ENCODE data around the gene VPS26B.
"Not testable (repeated sequence)": the region's sequence is repeated elsewhere in the genome, so short reads cannot be mapped to it uniquely, and the experiment has no call there.

VPS26B gene

DNA sequence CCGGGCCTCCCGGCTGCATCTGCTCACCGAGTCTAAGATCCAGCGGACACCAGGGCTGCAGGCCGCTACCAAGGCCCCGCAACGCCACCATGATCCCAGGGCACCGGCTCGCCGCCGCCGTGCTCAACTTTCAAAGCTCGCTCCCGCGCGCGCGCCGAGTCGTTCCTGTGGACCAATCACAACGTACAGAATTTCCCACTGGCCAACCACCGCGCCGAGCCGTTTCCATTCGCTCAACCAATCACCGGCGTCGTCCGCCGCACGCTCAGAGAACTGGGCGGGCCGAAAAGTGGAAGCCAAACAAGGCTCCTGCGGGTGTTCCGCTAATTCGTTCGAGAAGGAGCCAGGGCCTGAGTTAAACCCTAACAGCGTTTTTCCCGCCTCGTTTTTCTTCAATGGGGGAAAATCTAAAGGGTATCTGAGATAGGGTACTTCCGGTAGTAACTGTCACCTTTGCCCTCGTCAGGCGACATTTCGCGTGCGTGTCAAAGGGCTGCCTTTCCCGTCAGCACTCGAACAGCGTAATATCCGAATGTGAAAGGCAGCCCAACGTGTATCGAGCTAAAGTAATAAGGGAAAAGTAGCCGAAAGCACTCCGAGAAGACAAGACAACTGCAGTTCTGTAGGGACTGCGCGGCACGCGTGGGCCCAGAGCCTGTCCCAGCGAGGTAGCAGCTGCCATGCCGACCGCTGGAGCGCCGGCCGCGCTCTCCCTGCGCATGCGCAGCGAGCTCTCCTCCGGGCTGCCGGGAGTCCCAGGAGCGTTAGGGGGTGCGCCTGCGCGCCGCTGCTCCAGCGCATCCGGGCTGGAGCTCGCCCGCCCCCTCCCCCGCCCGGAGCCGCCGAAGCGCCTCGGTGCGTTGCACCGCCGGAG, at the start of gene VPS26B, which contains the start of gene NCAPD3:
TSS of gene VPS26B (plus strand) at position 836 of the 874 bp plus-strand sequence. CDS start 452 bp downstream, outside the sequence.
TSS of gene NCAPD3 (minus strand) at position 132 of the 874 bp plus-strand sequence. CDS start at position 91, 41 bp downstream.
- H3K9me3 ChIP-seq (ENCODE audit: control insufficient read depth, low read length) = no peaks in the 10 kb centered on the region
- no peak for TF ChIP-seq CTCF (IDR thresholded peaks at IDR 0.05)
- no peaks in the 10 kb centered on the region for H3K36me3 ChIP-seq (ENCODE audit: control insufficient read depth, insufficient read depth, low read length)
- H3K9ac ChIP-seq = peak within 1 kb of the TSS; percentile 53
- H3K4me1 ChIP-seq = peaks cover 3% of the 10 kb centered on the region
- H3K4me3 ChIP-seq (ENCODE audit: low read depth, low read length) = peak within 1 kb of the TSS; percentile 83
- H3K79me2 ChIP-seq = peaks cover 34% of the 10 kb centered on the region
- peak within 1 kb of the TSS; percentile 98 for H3K4me2 ChIP-seq (ENCODE audit: low read length)
- H3K27ac ChIP-seq = peak within 1 kb of the TSS; percentile 95
- no peaks in the 10 kb centered on the region for H3K27me3 ChIP-seq (ENCODE audit: control insufficient read depth, insufficient read depth, low read length)
- H2AFZ ChIP-seq = peak within 1 kb of the TSS; percentile 95

DNA sequence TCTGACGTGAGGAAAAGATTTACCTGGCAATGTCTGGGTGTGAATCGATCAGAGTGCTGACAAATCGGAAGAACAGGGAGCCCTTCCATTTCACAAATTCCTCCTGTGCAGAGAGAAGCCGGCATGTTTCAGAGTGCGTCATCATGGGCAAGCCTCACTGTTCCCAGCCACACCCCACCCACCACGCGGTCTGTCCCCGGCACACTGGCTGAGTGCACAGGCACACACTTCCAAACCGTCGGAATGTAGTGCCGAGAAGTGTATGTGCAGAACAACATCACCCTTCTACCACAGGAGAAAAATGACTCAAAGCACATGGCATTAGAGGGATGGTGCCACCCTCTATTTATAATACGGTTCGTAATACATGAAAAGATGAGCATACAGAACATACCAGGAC, 48.2 kb upstream of the VPS26B start:
- Histone ChIP-seq H2AFZ (no peak overlapping the region), H3K27me3 (ENCODE audit: control insufficient read depth, insufficient read depth, low read length) (no peaks in the 10 kb centered on the region), H3K4me2 (ENCODE audit: low read length) (no peak overlapping the region), H3K9me3 (ENCODE audit: control insufficient read depth, low read length) (no peaks in the 10 kb centered on the region), H3K4me3 (ENCODE audit: low read depth, low read length) (no peak overlapping the region), H3K27ac (no peak overlapping the region), H3K36me3 (ENCODE audit: control insufficient read depth, insufficient read depth, low read length) (no peaks in the 10 kb centered on the region), H3K4me1 (no peaks in the 10 kb centered on the region), H3K79me2 (no peaks in the 10 kb centered on the region), H3K9ac (no peak overlapping the region)
- TF ChIP-seq CTCF (IDR thresholded peaks at IDR 0.05) = no peak

- Histone ChIP-seq H3K9me3 (ENCODE audit: control insufficient read depth, low read length) (no peaks in the 10 kb centered on the region), H3K36me3 (ENCODE audit: control insufficient read depth, insufficient read depth, low read length) (no peaks in the 10 kb centered on the region), H3K9ac (no peak overlapping the region), H3K27ac (no peak overlapping the region), H3K4me1 (no peaks in the 10 kb centered on the region), H3K4me3 (ENCODE audit: low read depth, low read length) (no peak overlapping the region), H3K79me2 (no peaks in the 10 kb centered on the region), H3K4me2 (ENCODE audit: low read length) (no peak overlapping the region), H2AFZ (no peak overlapping the region), H3K27me3 (ENCODE audit: control insufficient read depth, insufficient read depth, low read length) (no peaks in the 10 kb centered on the region)
- no peak for TF ChIP-seq CTCF (IDR thresholded peaks at IDR 0.05)
These were observed 46.3 kb upstream of the VPS26B start for GRCh38 chr11:134178032-134178674.

DNA sequence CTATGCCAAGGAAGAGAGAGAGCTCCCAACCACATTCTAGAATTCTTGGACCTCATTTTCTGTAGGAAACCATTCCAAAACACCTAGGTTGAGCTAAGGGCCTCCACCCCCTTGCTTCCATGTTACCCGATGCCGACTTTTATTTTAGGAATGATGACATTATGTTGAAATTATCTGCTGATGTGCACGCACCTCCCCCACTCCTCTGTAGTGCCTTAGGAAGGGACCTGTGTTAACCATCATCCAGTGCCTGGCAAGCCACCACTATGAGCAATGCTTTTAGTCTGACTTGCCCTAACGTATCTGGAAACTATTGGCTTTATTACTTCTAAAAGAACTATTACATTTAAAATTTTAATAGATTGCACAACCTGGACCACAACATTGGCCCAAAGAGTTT, 42.8 kb upstream of the VPS26B start:
- no peak overlapping the region for H2AFZ ChIP-seq

DNA sequence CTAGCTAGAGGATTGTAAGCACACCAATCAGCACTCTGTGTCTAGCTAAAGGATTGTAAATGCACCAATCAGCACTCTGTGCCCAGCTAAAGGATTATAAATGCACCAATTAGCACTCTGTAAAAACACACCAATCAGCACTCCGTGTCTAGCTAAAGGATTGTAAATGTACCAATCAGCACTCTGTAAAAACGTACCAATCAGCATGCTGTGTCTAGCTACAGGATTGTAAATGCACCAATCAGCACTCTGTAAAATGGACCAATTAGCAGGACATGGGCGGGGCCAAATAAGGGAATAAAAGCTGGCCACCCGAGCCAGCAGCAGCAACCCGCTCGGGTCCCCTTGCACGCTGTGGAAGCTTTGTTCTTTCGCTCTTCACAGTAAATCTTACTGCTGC, 36.4 kb upstream of the VPS26B start:
- H3K9me3 ChIP-seq (ENCODE audit: control insufficient read depth, low read length); H3K27me3 ChIP-seq (ENCODE audit: control insufficient read depth, insufficient read depth, low read length); H3K27ac ChIP-seq; H3K9ac ChIP-seq; H2AFZ ChIP-seq; H3K36me3 ChIP-seq (ENCODE audit: control insufficient read depth, insufficient read depth, low read length); H3K4me2 ChIP-seq (ENCODE audit: low read length); H3K79me2 ChIP-seq; H3K4me1 ChIP-seq; H3K4me3 ChIP-seq (ENCODE audit: low read depth, low read length): not testable (repeated sequence)

More for the DNA sequence above, 42.8 kb upstream of the VPS26B start:
- Histone ChIP-seq H3K27me3 (ENCODE audit: control insufficient read depth, insufficient read depth, low read length) (no peaks in the 10 kb centered on the region), H3K4me1 (no peaks in the 10 kb centered on the region), H3K4me2 (ENCODE audit: low read length) (no peak overlapping the region), H3K79me2 (no peaks in the 10 kb centered on the region), H3K4me3 (ENCODE audit: low read depth, low read length) (no peak overlapping the region), H3K9me3 (ENCODE audit: control insufficient read depth, low read length) (no peaks in the 10 kb centered on the region), H3K27ac (no peak overlapping the region), H3K36me3 (ENCODE audit: control insufficient read depth, insufficient read depth, low read length) (no peaks in the 10 kb centered on the region), H3K9ac (no peak overlapping the region)
- TF ChIP-seq CTCF (IDR thresholded peaks at IDR 0.05) = no peak
